ENCODE data around the gene GHRH.

- TF ChIP-seq EMX1 (CRISPR knock-in tag; IDR thresholded peaks at IDR 0.05) (no peak), CTCF (IDR thresholded peaks at IDR 0.05) (no peak)
Observed at GRCh38 chr20:37237656-37238055, 24.0 kb downstream of the GHRH start.
